ENCODE measurements around the gene TOMM6. TPM values are rescaled to one million over a fixed set of nuclear protein-coding genes. Genes with fewer than 3 reads are reported as not detected.

TOMM6 gene
- total and polyA plus RNA-seq, 4 donors: 48.2 to 123 (median 86.1) TPM

DNA sequence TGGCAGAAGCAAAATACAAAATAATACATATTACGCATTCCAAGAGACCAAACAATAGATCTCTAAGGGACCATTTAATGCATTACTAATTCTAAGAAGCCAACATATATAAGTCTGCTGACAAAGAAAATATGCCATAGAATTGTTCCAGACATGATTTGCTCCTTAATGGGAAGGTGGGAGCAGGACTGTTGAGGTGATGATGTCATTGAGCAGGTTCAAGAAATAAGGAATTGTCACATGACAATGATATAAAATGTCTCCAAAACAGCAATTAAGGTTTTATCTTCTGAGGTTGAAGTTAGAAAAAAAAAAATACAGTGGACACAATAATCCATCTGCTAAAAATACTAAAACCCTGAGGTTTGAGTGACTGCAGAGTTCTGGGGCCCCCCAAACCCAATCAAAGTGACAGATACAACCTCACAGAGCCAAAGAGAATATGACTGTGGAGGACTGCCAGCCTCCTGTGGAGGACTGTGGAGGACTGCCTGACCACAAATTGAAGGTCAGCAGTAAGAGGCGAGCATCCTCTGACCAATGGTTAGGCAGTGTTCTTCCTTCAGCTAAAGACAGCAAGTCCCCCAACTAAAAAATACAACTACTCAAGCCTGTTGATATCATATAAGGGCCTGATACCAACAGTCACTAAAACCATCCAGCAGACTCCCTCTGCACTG, 39.0 kb downstream of the TOMM6 start:
- no peak for TF ChIP-seq RAD21 (IDR thresholded peaks at IDR 0.05)
- TF ChIP-seq, protein P1, sequence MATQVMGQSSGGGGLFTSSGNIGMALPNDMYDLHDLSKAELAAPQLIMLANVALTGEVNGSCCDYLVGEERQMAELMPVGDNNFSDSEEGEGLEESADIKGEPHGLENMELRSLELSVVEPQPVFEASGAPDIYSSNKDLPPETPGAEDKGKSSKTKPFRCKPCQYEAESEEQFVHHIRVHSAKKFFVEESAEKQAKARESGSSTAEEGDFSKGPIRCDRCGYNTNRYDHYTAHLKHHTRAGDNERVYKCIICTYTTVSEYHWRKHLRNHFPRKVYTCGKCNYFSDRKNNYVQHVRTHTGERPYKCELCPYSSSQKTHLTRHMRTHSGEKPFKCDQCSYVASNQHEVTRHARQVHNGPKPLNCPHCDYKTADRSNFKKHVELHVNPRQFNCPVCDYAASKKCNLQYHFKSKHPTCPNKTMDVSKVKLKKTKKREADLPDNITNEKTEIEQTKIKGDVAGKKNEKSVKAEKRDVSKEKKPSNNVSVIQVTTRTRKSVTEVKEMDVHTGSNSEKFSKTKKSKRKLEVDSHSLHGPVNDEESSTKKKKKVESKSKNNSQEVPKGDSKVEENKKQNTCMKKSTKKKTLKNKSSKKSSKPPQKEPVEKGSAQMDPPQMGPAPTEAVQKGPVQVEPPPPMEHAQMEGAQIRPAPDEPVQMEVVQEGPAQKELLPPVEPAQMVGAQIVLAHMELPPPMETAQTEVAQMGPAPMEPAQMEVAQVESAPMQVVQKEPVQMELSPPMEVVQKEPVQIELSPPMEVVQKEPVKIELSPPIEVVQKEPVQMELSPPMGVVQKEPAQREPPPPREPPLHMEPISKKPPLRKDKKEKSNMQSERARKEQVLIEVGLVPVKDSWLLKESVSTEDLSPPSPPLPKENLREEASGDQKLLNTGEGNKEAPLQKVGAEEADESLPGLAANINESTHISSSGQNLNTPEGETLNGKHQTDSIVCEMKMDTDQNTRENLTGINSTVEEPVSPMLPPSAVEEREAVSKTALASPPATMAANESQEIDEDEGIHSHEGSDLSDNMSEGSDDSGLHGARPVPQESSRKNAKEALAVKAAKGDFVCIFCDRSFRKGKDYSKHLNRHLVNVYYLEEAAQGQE (IDR thresholded peaks at IDR 0.05): no peak
- no peak for TF ChIP-seq EGR1 (IDR thresholded peaks at IDR 0.05; ENCODE audit: low read depth in 2 of 2)
- TF ChIP-seq JUND (IDR thresholded peaks at IDR 0.05): no peak
- TF ChIP-seq FOXA1 (IDR thresholded peaks at IDR 0.05): no peak
- TF ChIP-seq, protein P2, sequence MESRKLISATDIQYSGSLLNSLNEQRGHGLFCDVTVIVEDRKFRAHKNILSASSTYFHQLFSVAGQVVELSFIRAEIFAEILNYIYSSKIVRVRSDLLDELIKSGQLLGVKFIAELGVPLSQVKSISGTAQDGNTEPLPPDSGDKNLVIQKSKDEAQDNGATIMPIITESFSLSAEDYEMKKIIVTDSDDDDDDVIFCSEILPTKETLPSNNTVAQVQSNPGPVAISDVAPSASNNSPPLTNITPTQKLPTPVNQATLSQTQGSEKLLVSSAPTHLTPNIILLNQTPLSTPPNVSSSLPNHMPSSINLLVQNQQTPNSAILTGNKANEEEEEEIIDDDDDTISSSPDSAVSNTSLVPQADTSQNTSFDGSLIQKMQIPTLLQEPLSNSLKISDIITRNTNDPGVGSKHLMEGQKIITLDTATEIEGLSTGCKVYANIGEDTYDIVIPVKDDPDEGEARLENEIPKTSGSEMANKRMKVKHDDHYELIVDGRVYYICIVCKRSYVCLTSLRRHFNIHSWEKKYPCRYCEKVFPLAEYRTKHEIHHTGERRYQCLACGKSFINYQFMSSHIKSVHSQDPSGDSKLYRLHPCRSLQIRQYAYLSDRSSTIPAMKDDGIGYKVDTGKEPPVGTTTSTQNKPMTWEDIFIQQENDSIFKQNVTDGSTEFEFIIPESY (IDR thresholded peaks at IDR 0.05): no peak
- no peak for TF ChIP-seq FOXA2 (IDR thresholded peaks at IDR 0.05)
- no peak for TF ChIP-seq RXRA (IDR thresholded peaks at IDR 0.05)
- TF ChIP-seq TAF1 (conservative IDR thresholded peaks at IDR 0.05): no peak
- TF ChIP-seq, protein P3, sequence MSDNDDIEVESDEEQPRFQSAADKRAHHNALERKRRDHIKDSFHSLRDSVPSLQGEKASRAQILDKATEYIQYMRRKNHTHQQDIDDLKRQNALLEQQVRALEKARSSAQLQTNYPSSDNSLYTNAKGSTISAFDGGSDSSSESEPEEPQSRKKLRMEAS (IDR thresholded peaks at IDR 0.05): no peak
- no peak for TF ChIP-seq HNF4G (IDR thresholded peaks at IDR 0.05)
- no peak for TF ChIP-seq NR2F2 (IDR thresholded peaks at IDR 0.05)
- no peak for TF ChIP-seq YY1 (IDR thresholded peaks at IDR 0.05)
- TF ChIP-seq HNF4A (conservative IDR thresholded peaks at IDR 0.05): no peak
- TF ChIP-seq, protein P4, sequence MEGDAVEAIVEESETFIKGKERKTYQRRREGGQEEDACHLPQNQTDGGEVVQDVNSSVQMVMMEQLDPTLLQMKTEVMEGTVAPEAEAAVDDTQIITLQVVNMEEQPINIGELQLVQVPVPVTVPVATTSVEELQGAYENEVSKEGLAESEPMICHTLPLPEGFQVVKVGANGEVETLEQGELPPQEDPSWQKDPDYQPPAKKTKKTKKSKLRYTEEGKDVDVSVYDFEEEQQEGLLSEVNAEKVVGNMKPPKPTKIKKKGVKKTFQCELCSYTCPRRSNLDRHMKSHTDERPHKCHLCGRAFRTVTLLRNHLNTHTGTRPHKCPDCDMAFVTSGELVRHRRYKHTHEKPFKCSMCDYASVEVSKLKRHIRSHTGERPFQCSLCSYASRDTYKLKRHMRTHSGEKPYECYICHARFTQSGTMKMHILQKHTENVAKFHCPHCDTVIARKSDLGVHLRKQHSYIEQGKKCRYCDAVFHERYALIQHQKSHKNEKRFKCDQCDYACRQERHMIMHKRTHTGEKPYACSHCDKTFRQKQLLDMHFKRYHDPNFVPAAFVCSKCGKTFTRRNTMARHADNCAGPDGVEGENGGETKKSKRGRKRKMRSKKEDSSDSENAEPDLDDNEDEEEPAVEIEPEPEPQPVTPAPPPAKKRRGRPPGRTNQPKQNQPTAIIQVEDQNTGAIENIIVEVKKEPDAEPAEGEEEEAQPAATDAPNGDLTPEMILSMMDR (IDR thresholded peaks at IDR 0.05; ENCODE audit: low read depth, low read length, missing input control): no peak
- H3K9ac ChIP-seq (ENCODE audit: low read depth in 1 of 2, low read length in 2 of 2): no peak overlapping the region
- WGBS: 95% methylated on average over 2 of the region's 2 CpGs

DNA sequence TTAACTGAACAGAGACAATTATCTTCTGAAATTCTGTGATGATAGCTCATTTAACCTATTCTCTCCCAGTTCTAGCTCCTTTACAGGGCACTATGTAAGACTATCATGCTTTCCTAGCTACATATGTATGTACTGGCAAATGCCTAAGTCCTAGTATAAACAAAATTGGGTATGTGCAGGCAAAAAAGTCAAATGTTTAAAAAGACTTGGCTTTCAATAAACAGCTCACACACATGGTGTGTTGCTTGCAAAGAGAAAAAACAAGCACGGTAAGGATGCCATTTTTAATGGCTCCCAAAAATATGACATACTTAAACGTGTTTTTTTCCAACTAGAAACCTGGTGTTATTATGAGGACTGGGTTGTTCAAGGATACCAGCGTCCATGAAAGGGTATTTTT, 44.8 kb downstream of the TOMM6 start:
- no peak overlapping the region for H3K27ac ChIP-seq (ENCODE audit: low read depth in 1 of 2, low read length in 2 of 2)
- H3K36me3 ChIP-seq (ENCODE audit: control insufficient read depth in 4 of 4, insufficient read depth in 3 of 4, low read depth in 1 of 4, low read length in 3 of 4): peaks cover 0 to 1% (median 0%) of the 10 kb centered on the region in 4 donors
- no peak overlapping the region for H3K9ac ChIP-seq (ENCODE audit: low read depth in 1 of 2, low read length in 2 of 2)
- no peak overlapping the region for H3K4me3 ChIP-seq (ENCODE audit: low read depth in 1 of 3, low read length in 3 of 3)
- H3K9me3 ChIP-seq (ENCODE audit: control insufficient read depth in 4 of 4, low read length in 3 of 4): no peaks in the 10 kb centered on the region
- 91% methylated on average over 3 of the region's 3 CpGs for WGBS
- DNase-seq (ENCODE audit: low spot score): no peak
- no peaks in the 10 kb centered on the region for H3K27me3 ChIP-seq (ENCODE audit: control insufficient read depth in 4 of 4, insufficient read depth in 4 of 4, low read length in 3 of 4)
- H3K4me1 ChIP-seq (ENCODE audit: control insufficient read depth in 4 of 4, insufficient read depth in 4 of 4, low read length in 3 of 4): no peaks in the 10 kb centered on the region
- no peak for TF ChIP-seq SP1 (IDR thresholded peaks at IDR 0.05)
- TF ChIP-seq YY1 (IDR thresholded peaks at IDR 0.05): no peak
- TF ChIP-seq, protein P2 (IDR thresholded peaks at IDR 0.05): no peak
- TF ChIP-seq NR2F2 (IDR thresholded peaks at IDR 0.05): no peak
- TF ChIP-seq, protein P4 (IDR thresholded peaks at IDR 0.05; ENCODE audit: low read depth, low read length, missing input control): no peak
- no peak for TF ChIP-seq TAF1 (conservative IDR thresholded peaks at IDR 0.05)
- TF ChIP-seq HNF4G (IDR thresholded peaks at IDR 0.05): no peak
- TF ChIP-seq, protein P5, sequence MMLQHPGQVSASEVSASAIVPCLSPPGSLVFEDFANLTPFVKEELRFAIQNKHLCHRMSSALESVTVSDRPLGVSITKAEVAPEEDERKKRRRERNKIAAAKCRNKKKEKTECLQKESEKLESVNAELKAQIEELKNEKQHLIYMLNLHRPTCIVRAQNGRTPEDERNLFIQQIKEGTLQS (IDR thresholded peaks at IDR 0.05): no peak
- TF ChIP-seq RXRA (IDR thresholded peaks at IDR 0.05): no peak
- TF ChIP-seq GABPA (IDR thresholded peaks at IDR 0.05 in 1 of 2, conservative IDR thresholded peaks at IDR 0.05 in 1 of 2): no peak
- no peak for TF ChIP-seq HNF4A (conservative IDR thresholded peaks at IDR 0.05)
- TF ChIP-seq FOXA1 (IDR thresholded peaks at IDR 0.05): no peak

More for the DNA sequence above, 39.0 kb downstream of the TOMM6 start:
- no peak overlapping the region for H3K4me3 ChIP-seq (ENCODE audit: low read depth in 1 of 3, low read length in 3 of 3)
- H3K36me3 ChIP-seq (ENCODE audit: control insufficient read depth in 4 of 4, insufficient read depth in 3 of 4, low read depth in 1 of 4, low read length in 3 of 4): no peaks in the 10 kb centered on the region
- no peak overlapping the region for H3K27ac ChIP-seq (ENCODE audit: low read depth in 1 of 2, low read length in 2 of 2)
- DNase-seq (ENCODE audit: low spot score): no peak
- no peaks in the 10 kb centered on the region for H3K9me3 ChIP-seq (ENCODE audit: control insufficient read depth in 4 of 4, low read length in 3 of 4)
- H3K4me1 ChIP-seq (ENCODE audit: control insufficient read depth in 4 of 4, insufficient read depth in 4 of 4, low read length in 3 of 4): no peaks in the 10 kb centered on the region
- no peaks in the 10 kb centered on the region for H3K27me3 ChIP-seq (ENCODE audit: control insufficient read depth in 4 of 4, insufficient read depth in 4 of 4, low read length in 3 of 4)
